Urinary bladder (tissue), 4 donors: Measurements from ENCODE around the gene C20orf96. TPM values are rescaled to one million over a fixed set of nuclear protein-coding genes. Genes with fewer than 3 reads are reported as not detected.

Source experiments
- DNase-seq: peaks from one replicate; pipeline ENCODE4 v3.0.0-alpha.2; 2015; ENCODE audit errors: extremely low spot score
- H3K27ac ChIP-seq: one replicate; pipeline ENCODE4 v1.5.1; 2013; ENCODE audit warnings: low read depth, mild to moderate bottlenecking, moderate library complexity
- H3K36me3 ChIP-seq: one replicate; pipeline ENCODE4 v1.6.1; 2013; ENCODE audit warnings: mild to moderate bottlenecking, moderate library complexity; ENCODE audit not compliant: insufficient read depth
- H3K4me1 ChIP-seq: one replicate; pipeline ENCODE4 v1.6.1; 2013; ENCODE audit warnings: mild to moderate bottlenecking, moderate library complexity; ENCODE audit not compliant: insufficient read depth
- H3K4me3 ChIP-seq: one replicate; pipeline ENCODE4 v1.5.1; 2013; ENCODE audit warnings: low read depth, low read length
- WGBS: extraction: QIAGEN DNeasy Blood & Tissue Kit; methylation state at CpG from one replicate; pipeline ENCODE4 v1.1.7; 2013; 5-methylcytosine and 5-hydroxymethylcytosine counted together
- polyA plus RNA-seq: library from polyadenylated mRNA; stranded (reverse); fragments of 200-250 nt; gene quantifications from one replicate; pipeline ENCODE4 v1.2.3, GENCODE V29; 2013
- total RNA-seq: library from RNA; depleted of rRNA; stranded (reverse); fragments of >200 nt; gene quantifications from one replicate; pipeline ENCODE4 v1.2.3, GENCODE V29; 2014
- donor health status: healthy with polysubstance abuse.
- donor health status: healthy.

C20orf96 gene
- total and polyA plus RNA-seq, 2 donors = 5.0 to 6.4 TPM

DNA sequence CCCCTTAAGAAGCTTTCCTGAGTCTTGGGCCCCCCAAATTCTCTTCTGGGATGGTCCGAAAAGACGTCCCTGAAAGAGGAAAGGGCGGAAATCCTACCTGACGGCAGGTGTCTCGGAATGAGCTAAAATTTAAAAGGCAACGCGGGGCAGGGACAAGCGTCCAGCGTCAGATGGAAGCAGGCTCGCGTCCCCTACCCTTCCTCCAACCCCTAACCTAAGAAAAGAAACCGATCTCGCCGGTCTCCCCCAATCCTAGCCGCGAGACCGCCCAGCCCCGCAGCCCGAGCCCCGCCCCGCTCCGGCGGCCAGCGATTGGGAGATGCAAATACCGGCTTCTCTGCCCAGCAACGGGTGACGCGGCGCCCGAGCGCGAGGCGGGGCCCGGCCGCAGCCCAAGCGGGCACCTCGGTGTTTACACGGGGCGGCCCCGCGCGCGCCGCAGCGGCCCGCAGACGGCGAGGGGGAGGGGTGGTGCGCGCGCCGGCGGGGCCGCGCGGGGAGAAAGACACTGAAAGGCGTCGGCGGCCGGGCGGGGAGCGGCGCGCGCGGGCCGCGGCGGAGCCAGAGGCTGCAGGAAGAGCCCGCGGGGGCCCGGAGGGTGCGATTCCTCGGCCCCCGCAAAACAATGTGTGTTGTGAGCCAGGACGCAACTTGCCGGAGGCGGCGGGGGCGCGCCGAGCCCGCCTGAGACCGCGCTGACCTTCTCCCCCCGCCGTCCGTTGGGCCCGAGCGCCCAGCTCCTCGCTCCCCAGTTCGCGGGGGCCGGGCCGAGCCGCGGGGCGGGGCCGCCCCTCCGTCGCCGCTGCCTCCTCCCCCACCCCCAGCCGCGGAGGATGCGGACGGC is 34.7 kb upstream of the C20orf96 start, which contains the start of gene SOX12:
TSS of gene SOX12 (plus strand) at position 508 of the 844 bp plus-strand sequence. CDS start 373 bp downstream, outside the sequence.
- Histone ChIP-seq H3K4me3 (peak within 1 kb of the TSS; percentile 79), H3K27ac (peak within 1 kb of the TSS; percentile 94), H3K4me1 (no peaks in the 10 kb centered on the region), H3K36me3 (no peaks in the 10 kb centered on the region)
- under 1% methylated on average over 106 of the region's 106 CpGs for WGBS
- DNase-seq = peak; percentile 86

DNA sequence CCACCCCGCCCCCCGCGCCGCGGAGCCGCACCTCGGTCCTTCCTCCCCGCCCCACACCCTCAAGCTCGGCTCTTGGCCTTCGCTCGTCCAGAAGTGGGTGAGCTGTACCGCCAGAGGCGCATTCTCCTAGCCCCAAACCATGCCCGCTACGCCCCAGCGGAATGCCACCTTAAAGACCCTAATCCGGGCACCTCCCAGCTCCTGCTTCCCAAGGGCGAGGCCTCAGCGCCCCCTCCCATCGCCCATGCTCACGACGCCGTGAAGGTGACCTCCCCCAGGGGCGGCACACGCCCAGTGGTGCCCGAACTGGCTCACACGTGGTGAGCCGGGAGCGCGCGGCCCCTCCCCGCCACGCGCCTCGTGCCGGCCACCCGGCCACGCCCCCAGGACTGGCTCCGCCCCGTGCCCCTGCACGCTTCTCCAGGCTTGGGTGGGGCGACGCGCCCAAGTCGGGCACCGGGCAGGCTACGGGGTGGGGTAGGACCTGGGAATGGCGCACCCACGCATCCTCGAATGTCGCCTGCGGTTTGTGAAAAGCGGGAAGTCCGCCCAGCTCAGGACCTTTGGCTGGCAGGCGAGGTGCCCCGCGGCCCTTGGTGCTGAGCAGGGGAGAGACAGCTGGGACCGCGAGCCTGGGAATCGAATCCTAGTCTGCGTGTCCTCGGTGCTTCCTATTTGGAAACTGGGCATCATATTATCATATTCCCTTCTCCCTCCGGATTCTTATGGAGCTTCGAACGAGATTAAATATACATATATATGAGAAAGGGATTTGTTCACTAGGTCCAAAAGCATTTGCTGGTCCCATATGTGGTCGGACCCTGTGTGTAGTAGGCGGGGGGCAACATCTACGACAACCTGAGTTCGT is 33.9 kb upstream of the C20orf96 start:
- no peaks in the 10 kb centered on the region for H3K36me3 ChIP-seq
- peak overlapping the region; percentile 75 for H3K27ac ChIP-seq
- peak overlapping the region; percentile 79 for H3K4me3 ChIP-seq
- under 1% methylated on average over 68 of the region's 69 CpGs for WGBS
- H3K4me1 ChIP-seq = no peaks in the 10 kb centered on the region
- DNase-seq = no peak

DNA sequence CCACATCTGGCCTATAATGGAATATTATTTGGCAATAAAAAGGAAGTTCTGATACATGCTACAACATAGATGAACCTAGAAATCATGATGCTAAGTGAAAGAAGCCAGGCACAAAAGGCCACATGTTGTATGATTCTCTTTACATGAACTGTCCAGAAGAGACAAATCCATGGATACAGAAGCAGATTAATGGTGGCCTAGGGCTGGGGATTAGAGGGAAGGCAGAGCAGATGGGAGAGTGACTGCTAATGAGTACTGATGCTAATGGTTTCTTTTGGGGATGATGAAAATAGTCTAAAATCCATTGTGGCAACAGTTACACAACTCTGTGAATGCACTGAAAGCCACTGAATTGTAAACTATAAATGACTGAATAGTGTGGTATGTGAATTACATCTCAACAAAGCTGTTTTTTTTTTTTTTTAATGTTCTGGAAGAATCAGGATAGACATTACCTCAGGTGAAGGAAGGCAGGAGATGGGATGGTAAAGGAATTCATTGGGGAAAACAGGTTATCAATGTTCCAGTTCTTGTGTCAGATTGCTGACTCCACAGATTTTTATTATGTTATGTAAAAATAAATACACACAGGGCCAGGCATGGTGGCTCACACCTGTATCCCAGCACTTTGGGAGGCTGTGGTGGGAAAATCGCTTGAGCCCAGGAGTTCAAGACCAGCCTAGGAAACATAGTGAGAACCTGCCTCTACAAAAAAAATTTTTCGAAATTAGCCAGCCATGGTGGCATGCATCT is 25.9 kb upstream of the C20orf96 start:
- Histone ChIP-seq H3K4me1 (no peaks in the 10 kb centered on the region), H3K36me3 (no peaks in the 10 kb centered on the region), H3K4me3 (no peak overlapping the region), H3K27ac (no peak overlapping the region)
- no peak for DNase-seq
- 96% methylated on average over 2 of the region's 2 CpGs for WGBS

DNA sequence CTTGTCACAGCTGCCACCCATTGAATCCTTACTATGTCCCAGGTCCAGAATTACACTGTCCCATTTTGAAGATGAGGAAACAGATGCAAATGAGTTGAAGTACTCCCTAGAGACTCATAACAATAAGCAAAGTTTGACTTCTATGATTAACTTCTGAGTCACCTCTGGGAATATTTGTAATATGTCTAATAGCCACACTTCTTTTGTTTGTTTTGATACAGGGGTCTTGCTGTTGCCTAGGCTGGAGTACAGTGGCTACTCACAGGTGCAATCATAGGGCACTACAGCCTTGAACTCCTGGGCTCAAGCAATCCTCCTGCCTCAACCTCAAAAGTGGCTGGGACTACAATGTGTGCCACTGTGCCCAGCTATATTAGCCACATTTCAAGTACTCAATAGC is 23.4 kb upstream of the C20orf96 start:
- H3K4me3 ChIP-seq = no peak overlapping the region
- no peak for DNase-seq
- no peaks in the 10 kb centered on the region for H3K4me1 ChIP-seq
- H3K36me3 ChIP-seq = no peaks in the 10 kb centered on the region
- H3K27ac ChIP-seq = no peak overlapping the region

DNA sequence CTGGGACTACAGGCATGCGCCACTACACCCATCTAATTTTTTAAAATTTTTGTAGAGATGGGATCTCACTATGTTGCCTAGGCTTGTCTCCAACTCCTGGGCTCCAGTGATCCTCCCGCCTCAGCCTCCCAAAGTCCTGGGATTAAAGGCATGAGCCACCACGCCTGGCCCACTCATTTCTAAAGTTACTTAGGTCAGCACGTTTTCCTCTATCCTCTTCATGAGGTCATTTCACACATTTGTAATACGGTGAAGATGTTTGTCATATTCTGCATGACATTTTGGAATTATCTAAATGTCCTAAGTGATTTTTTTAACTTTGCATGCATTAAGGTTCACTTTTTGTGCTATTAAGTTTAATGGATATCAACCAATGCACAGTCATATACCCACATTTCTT is 22.9 kb upstream of the C20orf96 start:
- H3K36me3 ChIP-seq = no peaks in the 10 kb centered on the region
- 85% methylated on average over 5 of the region's 5 CpGs for WGBS
- no peak overlapping the region for H3K27ac ChIP-seq
- H3K4me3 ChIP-seq = no peak overlapping the region
- H3K4me1 ChIP-seq = no peaks in the 10 kb centered on the region
- DNase-seq = no peak

GRCh38 chr20:312866-313265 is 22.3 kb upstream of the C20orf96 start:
- H3K4me1 ChIP-seq = no peaks in the 10 kb centered on the region
- WGBS = 41% methylated on average over 1 of the region's 1 CpG
- no peak overlapping the region for H3K27ac ChIP-seq
- H3K36me3 ChIP-seq = no peaks in the 10 kb centered on the region
- H3K4me3 ChIP-seq = no peak overlapping the region
- DNase-seq = no peak

GRCh38 chr20:312067-312466 is 21.5 kb upstream of the C20orf96 start:
- no peak for DNase-seq
- no peak overlapping the region for H3K4me3 ChIP-seq
- H3K27ac ChIP-seq = no peak overlapping the region
- no peaks in the 10 kb centered on the region for H3K36me3 ChIP-seq
- WGBS = 88% methylated on average over 8 of the region's 8 CpGs
- no peaks in the 10 kb centered on the region for H3K4me1 ChIP-seq

GRCh38 chr20:311609-312008 is 21.1 kb upstream of the C20orf96 start:
- WGBS = 89% methylated on average over 7 of the region's 7 CpGs
- no peak overlapping the region for H3K27ac ChIP-seq
- no peak overlapping the region for H3K4me3 ChIP-seq
- no peaks in the 10 kb centered on the region for H3K36me3 ChIP-seq
- no peak for DNase-seq
- H3K4me1 ChIP-seq = no peaks in the 10 kb centered on the region

DNA sequence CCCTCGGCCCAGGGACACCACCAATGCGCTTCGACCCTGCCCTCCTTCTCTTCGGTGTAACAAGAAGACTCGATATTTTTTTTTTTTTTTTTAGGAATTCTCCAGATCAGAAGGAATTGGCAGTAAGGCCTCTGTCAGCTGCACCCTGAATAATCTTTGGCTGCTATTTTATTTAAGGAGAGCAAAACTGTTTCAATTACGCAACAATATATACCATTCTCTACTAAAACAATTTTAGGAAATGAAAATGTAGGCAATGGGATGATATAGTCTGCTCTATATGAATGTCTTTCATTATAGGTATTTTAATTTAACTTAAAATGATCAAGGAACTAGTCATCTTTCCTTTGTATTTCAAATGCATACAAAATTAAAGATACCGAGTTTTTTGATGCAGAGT is 20.1 kb upstream of the C20orf96 start:
- Histone ChIP-seq H3K36me3 (no peaks in the 10 kb centered on the region), H3K4me1 (no peaks in the 10 kb centered on the region), H3K27ac (no peak overlapping the region), H3K4me3 (no peak overlapping the region)
- 4% methylated on average over 7 of the region's 7 CpGs for WGBS
- no peak for DNase-seq

- Histone ChIP-seq H3K4me1 (no peaks in the 10 kb centered on the region), H3K4me3 (peak overlapping the region; percentile 36), H3K36me3 (no peaks in the 10 kb centered on the region), H3K27ac (peak overlapping the region; percentile 78)
- DNase-seq = peak; percentile 99
- 3% methylated on average over 31 of the region's 31 CpGs for WGBS
Measured at GRCh38 chr20:309841-310644, 19.5 kb upstream of the C20orf96 start.

DNA sequence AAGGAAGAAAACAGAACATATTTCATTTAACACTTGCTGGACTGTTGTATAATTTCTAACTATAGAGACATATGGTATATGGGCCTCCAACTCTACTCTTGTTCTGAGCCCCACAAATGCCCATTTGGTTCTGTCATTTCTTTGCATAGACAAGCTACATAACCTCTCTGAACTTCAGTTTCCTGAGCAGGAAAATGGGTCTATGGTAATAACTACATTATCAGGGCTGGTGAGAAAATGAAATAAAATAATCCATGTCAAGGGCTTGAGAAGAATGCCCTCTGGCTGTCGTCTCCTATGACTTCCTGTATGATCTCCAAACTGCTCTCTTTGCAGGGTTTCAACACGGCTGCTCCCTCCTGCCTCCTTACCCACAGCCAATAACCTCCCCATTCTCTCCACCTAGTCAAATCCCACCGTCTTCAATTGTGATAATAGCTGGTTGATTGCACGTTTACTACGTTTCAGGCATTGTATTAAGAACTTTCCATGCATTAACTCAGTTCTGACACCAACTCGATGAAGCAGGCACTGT is 18.8 kb upstream of the C20orf96 start:
- Histone ChIP-seq H3K27ac (peak overlapping the region; percentile 78), H3K36me3 (no peaks in the 10 kb centered on the region), H3K4me3 (peak overlapping the region; percentile 22), H3K4me1 (no peaks in the 10 kb centered on the region)
- 3% methylated on average over 6 of the region's 6 CpGs for WGBS
- no peak for DNase-seq

DNA sequence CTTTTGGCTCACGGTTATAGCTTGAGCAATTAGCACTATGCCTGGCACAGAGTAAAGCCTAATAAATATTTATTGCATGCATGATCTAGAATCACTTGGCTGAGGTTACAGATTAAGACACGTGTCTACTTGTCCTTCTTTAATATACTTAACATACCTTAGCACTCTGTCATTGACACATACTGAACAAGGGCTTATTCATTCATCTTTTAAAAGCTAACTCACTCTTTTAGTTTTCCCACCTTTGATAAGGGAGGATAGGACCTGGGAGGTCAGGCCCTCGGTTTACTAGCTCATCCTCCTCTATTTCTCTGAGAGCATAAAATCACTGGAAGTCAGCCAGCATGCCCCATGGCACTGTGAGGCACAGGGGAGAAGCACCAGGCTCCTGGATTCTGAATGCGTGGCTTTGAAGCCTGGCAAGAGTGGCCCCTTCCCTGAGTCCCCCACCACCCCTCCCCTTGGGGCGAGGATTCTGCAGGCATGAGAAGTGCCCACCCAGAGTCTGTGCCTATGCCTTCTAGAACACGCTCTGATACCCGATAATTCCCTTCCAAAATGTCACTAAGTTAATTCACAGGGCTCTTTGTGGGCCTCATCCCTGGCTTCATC is 18.0 kb upstream of the C20orf96 start:
- Histone ChIP-seq H3K4me3 (no peak overlapping the region), H3K27ac (no peak overlapping the region), H3K4me1 (no peaks in the 10 kb centered on the region), H3K36me3 (no peaks in the 10 kb centered on the region)
- WGBS = 62% methylated on average over 7 of the region's 7 CpGs
- no peak for DNase-seq
